ENCODE results near the gene LHFPL2. TPM values are rescaled to one million over a fixed set of nuclear protein-coding genes. Genes with fewer than 3 reads are reported as not detected.

LHFPL2 gene
- polyA plus RNA-seq, 1 donor, result 40.7 TPM

DNA sequence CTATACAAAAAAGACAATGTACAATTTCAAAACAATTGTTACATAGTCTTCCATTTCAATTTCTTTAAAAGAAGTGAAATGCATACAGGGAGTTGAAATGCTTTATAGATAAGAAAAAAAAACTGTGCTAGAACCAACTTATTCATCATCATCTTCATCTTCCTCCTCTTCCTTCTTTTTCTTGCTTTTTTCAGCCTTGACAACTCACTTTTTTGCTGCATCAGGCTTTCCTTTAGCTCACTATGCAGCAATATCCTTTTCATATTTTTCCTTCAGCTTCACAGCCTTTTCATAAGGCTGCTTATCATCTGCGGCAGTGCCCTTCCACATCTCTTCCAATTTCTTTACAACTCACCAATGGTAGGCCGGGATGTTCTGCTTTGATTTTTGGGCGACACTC lies 4.4 kb downstream of the LHFPL2 start:
- no peaks in the 10 kb centered on the region for H3K36me3 ChIP-seq (ENCODE audit: control insufficient read depth, insufficient read depth, low read length)

DNA sequence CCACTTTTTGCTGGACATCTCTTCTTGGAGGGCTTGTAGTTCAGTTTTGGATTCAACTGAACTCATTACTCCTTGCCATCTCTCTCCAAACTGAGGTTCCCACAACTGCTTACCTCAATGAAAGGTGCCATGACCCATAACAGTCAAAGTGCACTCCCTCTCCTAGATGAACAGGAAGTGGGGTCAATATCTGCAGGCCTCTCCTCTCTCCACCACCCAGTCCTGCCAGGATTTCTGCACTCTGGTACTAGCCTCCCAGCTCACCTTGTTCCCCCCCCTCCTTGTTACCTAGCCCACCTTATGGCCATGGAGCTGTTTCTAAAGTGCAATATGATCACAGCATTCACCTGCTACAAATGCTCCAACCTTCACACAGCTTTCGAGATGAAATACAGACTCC lies 5.9 kb downstream of the LHFPL2 start:
- Histone ChIP-seq H3K36me3 (ENCODE audit: control insufficient read depth, insufficient read depth, low read length) (no peaks in the 10 kb centered on the region), H3K9me3 (ENCODE audit: control insufficient read depth, low read depth, low read length) (no peaks in the 10 kb centered on the region), H3K4me1 (ENCODE audit: control insufficient read depth, insufficient read depth, low read length) (peaks cover 44% of the 10 kb centered on the region), H3K4me3 (ENCODE audit: low read length) (no peak overlapping the region), H3K27ac (ENCODE audit: low read length) (no peak overlapping the region), H3K27me3 (ENCODE audit: control insufficient read depth, insufficient read depth, low read length) (no peaks in the 10 kb centered on the region)
- no CpG with 5 or more reads among the region's 1 CpG for WGBS (ENCODE audit: insufficient coverage, low lambda C conversion rate)
- no peak for DNase-seq

More for the DNA sequence above, 4.4 kb downstream of the LHFPL2 start:
- Histone ChIP-seq H3K4me3 (ENCODE audit: low read length) (no peak overlapping the region), H3K27me3 (ENCODE audit: control insufficient read depth, insufficient read depth, low read length) (no peaks in the 10 kb centered on the region), H3K4me1 (ENCODE audit: control insufficient read depth, insufficient read depth, low read length) (peaks cover 33% of the 10 kb centered on the region), H3K27ac (ENCODE audit: low read length) (no peak overlapping the region), H3K9me3 (ENCODE audit: control insufficient read depth, low read depth, low read length) (no peaks in the 10 kb centered on the region)
- WGBS (ENCODE audit: insufficient coverage, low lambda C conversion rate), result no CpG with 5 or more reads among the region's 3 CpGs
- DNase-seq, result no peak

GRCh38 chr5:78640662-78641474 lies 7.7 kb downstream of the LHFPL2 start:
- no CpG with 5 or more reads among the region's 3 CpGs for WGBS (ENCODE audit: insufficient coverage, low lambda C conversion rate)

GRCh38 chr5:78639791-78640190 lies 8.8 kb downstream of the LHFPL2 start:
- Histone ChIP-seq H3K9me3 (ENCODE audit: control insufficient read depth, low read depth, low read length) (no peaks in the 10 kb centered on the region), H3K36me3 (ENCODE audit: control insufficient read depth, insufficient read depth, low read length) (no peaks in the 10 kb centered on the region), H3K27me3 (ENCODE audit: control insufficient read depth, insufficient read depth, low read length) (no peaks in the 10 kb centered on the region), H3K27ac (ENCODE audit: low read length) (peak overlapping the region; percentile 85), H3K4me1 (ENCODE audit: control insufficient read depth, insufficient read depth, low read length) (peaks cover 40% of the 10 kb centered on the region), H3K4me3 (ENCODE audit: low read length) (no peak overlapping the region)
- DNase-seq, result no peak
- WGBS (ENCODE audit: insufficient coverage, low lambda C conversion rate), result 63% methylated on average over 2 of the region's 2 CpGs

More at GRCh38 chr5:78640662-78641474, 7.7 kb downstream of the LHFPL2 start:
- H3K9me3 ChIP-seq (ENCODE audit: control insufficient read depth, low read depth, low read length), result no peaks in the 10 kb centered on the region
- peak; percentile 84 to 93 for DNase-seq
- no peaks in the 10 kb centered on the region for H3K36me3 ChIP-seq (ENCODE audit: control insufficient read depth, insufficient read depth, low read length)
- H3K27ac ChIP-seq (ENCODE audit: low read length), result peak overlapping the region; percentile 85
- peaks cover 40% of the 10 kb centered on the region for H3K4me1 ChIP-seq (ENCODE audit: control insufficient read depth, insufficient read depth, low read length)
- H3K27me3 ChIP-seq (ENCODE audit: control insufficient read depth, insufficient read depth, low read length), result no peaks in the 10 kb centered on the region
- no peak overlapping the region for H3K4me3 ChIP-seq (ENCODE audit: low read length)

- WGBS (ENCODE audit: insufficient coverage, low lambda C conversion rate), result 88% methylated on average over 1 of the region's 4 CpGs
- peaks cover 46% of the 10 kb centered on the region for H3K4me1 ChIP-seq (ENCODE audit: control insufficient read depth, insufficient read depth, low read length)
- H3K9me3 ChIP-seq (ENCODE audit: control insufficient read depth, low read depth, low read length), result no peaks in the 10 kb centered on the region
- H3K27me3 ChIP-seq (ENCODE audit: control insufficient read depth, insufficient read depth, low read length), result no peaks in the 10 kb centered on the region
- no peak for DNase-seq
- H3K4me3 ChIP-seq (ENCODE audit: low read length), result no peak overlapping the region
- H3K36me3 ChIP-seq (ENCODE audit: control insufficient read depth, insufficient read depth, low read length), result no peaks in the 10 kb centered on the region
- H3K27ac ChIP-seq (ENCODE audit: low read length), result peak overlapping the region; percentile 70
These were observed 9.5 kb downstream of the LHFPL2 start for GRCh38 chr5:78638973-78639669.

GRCh38 chr5:78638423-78638822 lies 10.1 kb downstream of the LHFPL2 start:
- 33% methylated on average over 1 of the region's 10 CpGs for WGBS (ENCODE audit: insufficient coverage, low lambda C conversion rate)
- no peaks in the 10 kb centered on the region for H3K9me3 ChIP-seq (ENCODE audit: control insufficient read depth, low read depth, low read length)
- peaks cover 1% of the 10 kb centered on the region for H3K36me3 ChIP-seq (ENCODE audit: control insufficient read depth, insufficient read depth, low read length)
- peak overlapping the region; percentile 70 for H3K27ac ChIP-seq (ENCODE audit: low read length)
- H3K4me1 ChIP-seq (ENCODE audit: control insufficient read depth, insufficient read depth, low read length), result peaks cover 52% of the 10 kb centered on the region
- no peak overlapping the region for H3K4me3 ChIP-seq (ENCODE audit: low read length)
- H3K27me3 ChIP-seq (ENCODE audit: control insufficient read depth, insufficient read depth, low read length), result no peaks in the 10 kb centered on the region
- DNase-seq, result peak; percentile 92 to 97

DNA sequence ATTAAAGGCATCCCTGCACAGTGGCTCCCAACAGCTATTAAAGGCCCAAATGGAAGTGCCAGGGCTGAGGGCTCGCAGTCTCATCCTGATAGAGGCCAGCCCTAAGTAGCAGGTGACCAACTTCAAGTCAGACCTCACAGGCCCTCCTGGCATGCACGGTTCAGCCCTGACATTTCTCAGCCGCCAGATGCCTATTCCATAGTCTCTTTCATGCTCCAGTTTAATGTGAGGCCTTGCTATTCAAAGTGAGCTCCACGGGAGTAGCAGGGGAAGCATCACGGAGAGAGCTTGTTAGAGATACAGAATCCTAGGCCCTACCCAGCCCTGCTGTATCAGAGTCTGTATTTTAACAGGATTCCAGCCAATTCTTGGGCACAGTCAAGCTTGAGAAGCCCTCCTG lies 11.1 kb downstream of the LHFPL2 start:
- WGBS (ENCODE audit: insufficient coverage, low lambda C conversion rate), result no CpG with 5 or more reads among the region's 5 CpGs

DNA sequence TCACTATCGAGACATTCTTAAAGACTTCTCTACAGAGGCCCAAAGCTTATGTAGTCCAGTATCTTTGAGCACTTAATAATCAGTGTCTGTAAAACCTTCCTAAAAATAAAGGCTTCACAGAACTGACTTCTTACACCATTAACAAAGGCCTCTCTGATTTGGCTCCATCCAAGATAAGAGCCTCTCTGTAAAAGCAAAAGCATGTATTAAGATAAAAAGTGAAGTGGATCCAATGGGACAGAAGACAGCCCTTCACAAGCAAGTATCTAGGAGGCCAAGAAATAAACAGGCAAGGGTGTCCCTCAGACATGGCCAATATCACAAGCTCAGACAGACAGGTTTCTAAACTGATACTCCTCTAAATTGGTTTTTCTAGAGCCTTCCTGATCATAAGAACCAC lies 11.9 kb downstream of the LHFPL2 start:
- H3K36me3 ChIP-seq (ENCODE audit: control insufficient read depth, insufficient read depth, low read length), result peaks cover 18% of the 10 kb centered on the region
- no peak overlapping the region for H3K27ac ChIP-seq (ENCODE audit: low read length)
- no peaks in the 10 kb centered on the region for H3K27me3 ChIP-seq (ENCODE audit: control insufficient read depth, insufficient read depth, low read length)
- H3K4me1 ChIP-seq (ENCODE audit: control insufficient read depth, insufficient read depth, low read length), result peaks cover 44% of the 10 kb centered on the region
- WGBS (ENCODE audit: insufficient coverage, low lambda C conversion rate), result 100% methylated on average over 1 of the region's 1 CpG
- H3K4me3 ChIP-seq (ENCODE audit: low read length), result no peak overlapping the region
- DNase-seq, result no peak
- no peaks in the 10 kb centered on the region for H3K9me3 ChIP-seq (ENCODE audit: control insufficient read depth, low read depth, low read length)

More for the DNA sequence above, 11.1 kb downstream of the LHFPL2 start:
- DNase-seq, result no peak
- Histone ChIP-seq H3K4me1 (ENCODE audit: control insufficient read depth, insufficient read depth, low read length) (peaks cover 47% of the 10 kb centered on the region), H3K36me3 (ENCODE audit: control insufficient read depth, insufficient read depth, low read length) (peaks cover 10% of the 10 kb centered on the region), H3K4me3 (ENCODE audit: low read length) (no peak overlapping the region), H3K27me3 (ENCODE audit: control insufficient read depth, insufficient read depth, low read length) (no peaks in the 10 kb centered on the region), H3K27ac (ENCODE audit: low read length) (peak overlapping the region; percentile 31), H3K9me3 (ENCODE audit: control insufficient read depth, low read depth, low read length) (no peaks in the 10 kb centered on the region)

DNA sequence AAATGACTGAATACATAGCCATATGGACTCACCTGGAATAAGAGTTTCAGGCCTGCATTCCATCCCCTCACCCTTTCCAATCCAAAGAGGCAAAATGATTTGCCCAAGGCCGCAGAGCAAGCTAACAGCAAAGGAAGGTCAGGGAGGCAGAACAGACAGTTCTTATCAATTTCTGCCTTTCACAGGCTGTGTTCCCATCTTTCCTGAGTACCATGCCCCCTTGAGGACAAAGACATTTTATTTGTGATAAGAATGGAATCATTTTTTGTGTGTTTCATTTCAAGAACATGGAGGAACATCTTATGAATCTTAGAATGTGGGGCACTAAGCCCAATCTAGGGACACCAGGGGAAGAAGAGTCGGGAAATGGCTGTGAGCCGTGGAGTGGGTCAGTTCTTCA lies 13.9 kb downstream of the LHFPL2 start:
- H3K36me3 ChIP-seq (ENCODE audit: control insufficient read depth, insufficient read depth, low read length), result peaks cover 38% of the 10 kb centered on the region
- no peak overlapping the region for H3K27ac ChIP-seq (ENCODE audit: low read length)
- H3K9me3 ChIP-seq (ENCODE audit: control insufficient read depth, low read depth, low read length), result no peaks in the 10 kb centered on the region
- H3K4me3 ChIP-seq (ENCODE audit: low read length), result no peak overlapping the region
- H3K27me3 ChIP-seq (ENCODE audit: control insufficient read depth, insufficient read depth, low read length), result no peaks in the 10 kb centered on the region
- no peak for DNase-seq
- peaks cover 33% of the 10 kb centered on the region for H3K4me1 ChIP-seq (ENCODE audit: control insufficient read depth, insufficient read depth, low read length)
- no CpG with 5 or more reads among the region's 3 CpGs for WGBS (ENCODE audit: insufficient coverage, low lambda C conversion rate)

GRCh38 chr5:78634229-78634628 lies 14.3 kb downstream of the LHFPL2 start:
- Histone ChIP-seq H3K4me3 (ENCODE audit: low read length) (no peak overlapping the region), H3K27ac (ENCODE audit: low read length) (no peak overlapping the region), H3K36me3 (ENCODE audit: control insufficient read depth, insufficient read depth, low read length) (peaks cover 42% of the 10 kb centered on the region), H3K9me3 (ENCODE audit: control insufficient read depth, low read depth, low read length) (no peaks in the 10 kb centered on the region), H3K4me1 (ENCODE audit: control insufficient read depth, insufficient read depth, low read length) (peaks cover 33% of the 10 kb centered on the region), H3K27me3 (ENCODE audit: control insufficient read depth, insufficient read depth, low read length) (no peaks in the 10 kb centered on the region)
- WGBS (ENCODE audit: insufficient coverage, low lambda C conversion rate), result no CpG with 5 or more reads among the region's 5 CpGs
- DNase-seq, result no peak

Data from large intestine (tissue), 3 donors.